GM23338 (cell line): ENCODE results near the gene ZBED5. TPM values are rescaled to one million over a fixed set of nuclear protein-coding genes. Genes with fewer than 3 reads are reported as not detected.

Experiments used
- ATAC-seq: fragments of 200-7000 bp; cut with Tn5 transposase; 3 replicates; pipeline ENCODE4 v1.9.1; 2020
- DNase-seq: peaks from one replicate; pipeline ENCODE4 v3.0.0-alpha.2; 2015; ENCODE audit warnings: low spot score
- H2AFZ ChIP-seq: fragments of 200-600 bp; sonication (generic); 2 replicates; pipeline ENCODE4 v1.8.0; 2016; ENCODE audit warnings: antibody characterized with exemption, mild to moderate bottlenecking, moderate library complexity
- H3F3A ChIP-seq: fragments of 200-600 bp; sonication (generic); replicated peaks from 2 replicates; pipeline ENCODE4 v1.8.0; 2017; ENCODE audit warnings: antibody characterized with exemption, mixed run types, low read depth
- H3K27ac ChIP-seq: fragments of 200-600 bp; sonication (generic); 2 replicates; pipeline ENCODE4 v1.6.1; 2016; ENCODE audit warnings: low read depth
- H3K27me3 ChIP-seq: fragments of 200-600 bp; sonication (generic); 2 replicates; pipeline ENCODE4 v1.8.0; 2016; ENCODE audit warnings: mild to moderate bottlenecking, mixed run types, moderate library complexity; ENCODE audit not compliant: insufficient read depth
- H3K36me3 ChIP-seq: fragments of 200-600 bp; sonication (generic); 2 replicates; pipeline ENCODE4 v1.8.0; 2016; ENCODE audit warnings: mild to moderate bottlenecking; ENCODE audit not compliant: insufficient read depth
- H3K4me1 ChIP-seq: fragments of 200-600 bp; sonication (generic); 2 replicates; pipeline ENCODE4 v1.8.0; 2016; ENCODE audit warnings: mild to moderate bottlenecking, moderate library complexity; ENCODE audit not compliant: insufficient read depth
- H3K4me2 ChIP-seq: fragments of 200-600 bp; sonication (generic); 2 replicates; pipeline ENCODE4 v1.7.1; 2017; ENCODE audit warnings: mixed run types
- H3K4me3 ChIP-seq: fragments of 200-600 bp; sonication (generic); 2 replicates; pipeline ENCODE4 v1.6.1; 2016; ENCODE audit warnings: mixed run types
- H3K79me2 ChIP-seq: fragments of 200-600 bp; sonication (generic); replicated peaks from 2 replicates; pipeline ENCODE4 v1.8.0; 2017; ENCODE audit warnings: mild to moderate bottlenecking; ENCODE audit not compliant: insufficient read depth
- H3K9me2 ChIP-seq: fragments of 200-600 bp; sonication (generic); 2 replicates; pipeline ENCODE4 v1.8.0; 2017; ENCODE audit not compliant: insufficient read depth
- H4K20me1 ChIP-seq: fragments of 200-600 bp; sonication (generic); replicated peaks from 2 replicates; pipeline ENCODE4 v1.8.0; 2017; ENCODE audit warnings: mild to moderate bottlenecking; ENCODE audit not compliant: insufficient read depth
- H3K27ac Mint-ChIP-seq: 2 replicates; pipeline ENCODE4 v1.8.0; 2020; ENCODE audit warnings: inconsistent platforms, mild to moderate bottlenecking, moderate library complexity, mixed read lengths
- H3K27me3 Mint-ChIP-seq: 3 replicates; pipeline ENCODE4 v1.8.0; 2022; ENCODE audit warnings: low read depth, mild to moderate bottlenecking, moderate library complexity, mixed read lengths, inconsistent platforms; ENCODE audit not compliant: insufficient read depth, poor library complexity
- H3K36me3 Mint-ChIP-seq: 3 replicates; pipeline ENCODE4 v1.8.0; 2021; ENCODE audit warnings: low read depth, mild to moderate bottlenecking, inconsistent platforms, moderate library complexity, mixed read lengths
- H3K4me1 Mint-ChIP-seq: 3 replicates; pipeline ENCODE4 v1.8.0; 2020; ENCODE audit warnings: mild to moderate bottlenecking, inconsistent platforms, mixed read lengths
- H3K4me3 Mint-ChIP-seq: 3 replicates; pipeline ENCODE4 v1.8.0; 2021; ENCODE audit warnings: moderate library complexity, mild to moderate bottlenecking, inconsistent platforms, mixed read lengths
- H3K9me3 Mint-ChIP-seq: 3 replicates; pipeline ENCODE4 v1.8.0; 2020; ENCODE audit warnings: moderate library complexity, mild to moderate bottlenecking, inconsistent platforms, mixed read lengths
- CREB1 ChIP-seq: fragments of 250-450 bp; sonication (Bioruptor Pico); IDR thresholded peaks from 2 replicates; pipeline ENCODE4 v1.5.0; 2020; ENCODE audit warnings: low read depth, mild to moderate bottlenecking, moderate library complexity
- CTCF ChIP-seq, 2 experiments: fragments of 200-600 bp in 1 of 2; sonication (generic) in 1 of 2; conservative IDR thresholded peaks; 2 replicates each; pipeline versions ENCODE4 v1.5.1 to v1.6.1; 2016 to 2017; ENCODE audit warnings: antibody characterized with exemption in 2 of 2, low read depth in 2 of 2, mild to moderate bottlenecking in 2 of 2, moderate library complexity in 1 of 2
- ETS1 ChIP-seq: IDR thresholded peaks from 2 replicates; pipeline ENCODE4 v1.6.1; 2016; ENCODE audit warnings: antibody characterized with exemption
- EZH2 ChIP-seq: fragments of 200-600 bp; sonication (generic); IDR thresholded peaks from one replicate; pipeline ENCODE4 v1.8.0; 2017; ENCODE audit warnings: antibody characterized with exemption, mild to moderate bottlenecking, low read depth; ENCODE audit not compliant: unreplicated experiment
- EZH2phosphoT487 ChIP-seq: fragments of 200-600 bp; sonication (generic); IDR thresholded peaks from one replicate; pipeline ENCODE4 v1.8.1; 2018; ENCODE audit warnings: antibody characterized with exemption; ENCODE audit not compliant: unreplicated experiment
- JUNB ChIP-seq: IDR thresholded peaks from one replicate; pipeline ENCODE4 v1.6.1; 2016; ENCODE audit warnings: antibody characterized with exemption; ENCODE audit not compliant: unreplicated experiment
- NANOG ChIP-seq: IDR thresholded peaks from 2 replicates; pipeline ENCODE4 v1.6.1; 2016; ENCODE audit warnings: antibody characterized with exemption, borderline replicate concordance
- POLR2AphosphoS5 ChIP-seq: IDR thresholded peaks from 2 replicates; pipeline ENCODE4 v1.6.1; 2016; ENCODE audit warnings: antibody characterized with exemption, low read depth
- REST ChIP-seq: IDR thresholded peaks from one replicate; pipeline ENCODE4 v1.6.1; 2018; ENCODE audit warnings: antibody characterized with exemption; ENCODE audit not compliant: unreplicated experiment
- STAT1 ChIP-seq: IDR thresholded peaks from one replicate; pipeline ENCODE4 v1.6.1; 2016; ENCODE audit warnings: antibody characterized with exemption; ENCODE audit not compliant: unreplicated experiment
- ZNF114 ChIP-seq: fragments of 250-450 bp; sonication (Bioruptor Pico); IDR thresholded peaks from 2 replicates; pipeline ENCODE4 v1.5.0; 2020; ENCODE audit warnings: mild to moderate bottlenecking, moderate library complexity
- ZNF331 ChIP-seq: fragments of 250-450 bp; sonication (Bioruptor Pico); IDR thresholded peaks from 2 replicates; pipeline ENCODE4 v1.5.0; 2020; ENCODE audit warnings: low read depth, mild to moderate bottlenecking, moderate library complexity
- ZNF462 ChIP-seq: fragments of 250-450 bp; sonication (Bioruptor Pico); IDR thresholded peaks from 2 replicates; pipeline ENCODE4 v1.5.0; 2020; ENCODE audit warnings: mild to moderate bottlenecking, moderate library complexity
- polyA plus RNA-seq: library from polyadenylated mRNA; unstranded; fragments of >200 nt; fragmentation: Nextera tagmentation; extraction: Ambion mirVana; gene quantifications from 2 replicates; pipeline ENCODE4 v1.2.1, GENCODE V29; 2016
- total RNA-seq: library from RNA; depleted of rRNA; stranded (reverse); fragments of >200 nt; shearing (Covaris generic); gene quantifications from 2 replicates; pipeline ENCODE4 v1.2.3, GENCODE V29; 2014

The ZBED5 gene
- total and polyA plus RNA-seq, 2 experiments from 2014 or later, result 54.1 to 56.3 TPM

GRCh38 chr11:10818594-10818993 lies 39.3 kb downstream of the ZBED5 start:
- Mint-ChIP-seq H3K4me3 (no peak overlapping the region), H3K27me3 (no peaks in the 10 kb centered on the region), H3K27ac (no peak overlapping the region), H3K36me3 (no peaks in the 10 kb centered on the region), H3K9me3 (no peaks in the 10 kb centered on the region), H3K4me1 (no peaks in the 10 kb centered on the region)
- ATAC-seq (no peak), DNase-seq (no peak)
- no peaks in the 10 kb centered on the region for H3K9me2 ChIP-seq
- no peaks in the 10 kb centered on the region for H3K79me2 ChIP-seq
- H3K4me1 ChIP-seq, result no peaks in the 10 kb centered on the region
- H3K4me2 ChIP-seq, result no peak overlapping the region
- TF ChIP-seq ETS1, result no peak
- TF ChIP-seq STAT1, result no peak
- no peak for TF ChIP-seq ZNF462 (CRISPR knock-in tag)
- no peak for TF ChIP-seq EZH2
- no peak for TF ChIP-seq CTCF (conservative IDR thresholded peaks at IDR 0.05; ENCODE audit: low read depth in 2 of 2)
- no peak for TF ChIP-seq REST
- no peak for TF ChIP-seq POLR2AphosphoS5
- no peak for TF ChIP-seq ZNF114 (CRISPR knock-in tag)
- no peak for TF ChIP-seq JUNB
- TF ChIP-seq CREB1, result no peak
- TF ChIP-seq EZH2phosphoT487, result no peak
- no peak for TF ChIP-seq NANOG
- TF ChIP-seq ZNF331, result no peak
- H3F3A ChIP-seq, result no peaks in the 10 kb centered on the region
- H2AFZ ChIP-seq, result no peak overlapping the region
- no peaks in the 10 kb centered on the region for H3K27me3 ChIP-seq
- H4K20me1 ChIP-seq, result no peaks in the 10 kb centered on the region
- no peaks in the 10 kb centered on the region for H3K36me3 ChIP-seq
- no peak overlapping the region for H3K4me3 ChIP-seq
- no peak overlapping the region for H3K27ac ChIP-seq
